T-helper 1 cell treated with Interleukin-12 subunit alpha and Interleukin-12 subunit beta and Interleukin-4 antibody, amounts not matched to agents 30 μg/mL and 1 μg/mL, for 36 hours (primary cell): ENCODE results near the gene ADARB2.
"Not testable (repeated sequence)": the region's sequence is repeated elsewhere in the genome, so short reads cannot be mapped to it uniquely, and the experiment has no call there.

Experiments
- H3K27ac Mint-ChIP-seq: one replicate; pipeline ENCODE4 v1.8.0; 2021; ENCODE audit warnings: mild to moderate bottlenecking, mixed read lengths
- H3K27me3 Mint-ChIP-seq: one replicate; pipeline ENCODE4 v1.8.0; 2021; ENCODE audit warnings: low read depth, mixed read lengths
- H3K36me3 Mint-ChIP-seq: one replicate; pipeline ENCODE4 v1.8.0; 2021; ENCODE audit warnings: low read depth, mixed read lengths
- H3K4me1 Mint-ChIP-seq: one replicate; pipeline ENCODE4 v1.8.0; 2021; ENCODE audit warnings: low read depth, mixed read lengths
- H3K4me3 Mint-ChIP-seq: one replicate; pipeline ENCODE4 v1.8.0; 2021; ENCODE audit warnings: mild to moderate bottlenecking, moderate library complexity, mixed read lengths
- H3K9me3 Mint-ChIP-seq: one replicate; pipeline ENCODE4 v1.8.0; 2021; ENCODE audit warnings: mixed read lengths

The ADARB2 gene

GRCh38 chr10:1335642-1336041 lies 401.7 kb downstream of the ADARB2 start:
- H3K27me3 Mint-ChIP-seq: peaks cover 5% of the 10 kb centered on the region
- no peaks in the 10 kb centered on the region for H3K4me1 Mint-ChIP-seq
- H3K36me3 Mint-ChIP-seq: no peaks in the 10 kb centered on the region
- no peak overlapping the region for H3K27ac Mint-ChIP-seq
- H3K9me3 Mint-ChIP-seq: no peaks in the 10 kb centered on the region
- H3K4me3 Mint-ChIP-seq: no peak overlapping the region

- H3K36me3 Mint-ChIP-seq: no peaks in the 10 kb centered on the region
- H3K27ac Mint-ChIP-seq: no peak overlapping the region
- no peaks in the 10 kb centered on the region for H3K9me3 Mint-ChIP-seq
- H3K27me3 Mint-ChIP-seq: peaks cover 5% of the 10 kb centered on the region
- no peaks in the 10 kb centered on the region for H3K4me1 Mint-ChIP-seq
- H3K4me3 Mint-ChIP-seq: no peak overlapping the region
These were observed 403.3 kb downstream of the ADARB2 start for GRCh38 chr10:1333981-1334380.

DNA sequence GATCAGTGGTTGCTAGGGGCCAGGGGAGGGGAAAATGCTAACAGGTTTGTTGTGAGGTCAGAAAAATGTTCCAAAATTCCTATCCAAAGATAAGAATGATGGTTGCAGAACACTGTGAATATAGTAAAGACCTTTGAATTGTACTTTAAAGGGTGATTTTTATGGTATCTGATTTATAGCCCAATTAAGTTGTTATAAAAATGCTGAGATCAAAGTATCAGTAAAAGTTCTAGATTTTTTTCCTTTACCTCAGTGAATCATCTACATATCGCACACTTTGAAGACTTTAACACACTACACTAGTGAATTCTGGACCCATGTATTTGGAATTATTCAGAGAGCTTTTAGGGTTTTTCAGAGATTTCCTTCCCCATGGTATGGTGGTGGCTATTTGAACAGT lies 405.8 kb downstream of the ADARB2 start:
- no peaks in the 10 kb centered on the region for H3K4me1 Mint-ChIP-seq
- H3K4me3 Mint-ChIP-seq: no peak overlapping the region
- H3K27me3 Mint-ChIP-seq: peaks cover 5% of the 10 kb centered on the region
- H3K36me3 Mint-ChIP-seq: no peaks in the 10 kb centered on the region
- H3K27ac Mint-ChIP-seq: no peak overlapping the region
- H3K9me3 Mint-ChIP-seq: no peaks in the 10 kb centered on the region

DNA sequence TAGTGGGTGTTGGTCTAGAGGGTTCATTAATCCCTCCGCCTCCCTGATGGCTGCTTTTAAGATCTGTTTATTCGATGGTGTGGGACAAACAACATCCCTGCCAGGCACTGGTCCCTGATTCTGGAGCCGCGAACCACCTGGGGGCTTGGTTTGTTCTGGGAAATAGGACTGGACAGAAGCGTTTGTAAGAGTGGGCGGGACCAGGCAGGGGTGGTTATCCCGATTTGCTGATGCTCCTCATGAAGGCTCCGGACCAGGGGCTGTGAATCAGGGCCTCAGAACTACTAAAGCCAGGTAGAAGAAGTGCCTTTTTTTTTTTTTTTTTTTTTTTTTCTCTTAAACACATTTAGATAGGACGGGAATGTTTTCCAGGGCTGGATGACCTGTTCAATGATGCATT lies 407.7 kb downstream of the ADARB2 start:
- Mint-ChIP-seq H3K27me3 (peaks cover 10% of the 10 kb centered on the region), H3K9me3 (no peaks in the 10 kb centered on the region), H3K4me1 (no peaks in the 10 kb centered on the region)

GRCh38 chr10:1328981-1329614 lies 408.2 kb downstream of the ADARB2 start:
- H3K9me3 Mint-ChIP-seq: no peaks in the 10 kb centered on the region
- H3K27me3 Mint-ChIP-seq: peaks cover 13% of the 10 kb centered on the region
- H3K4me1 Mint-ChIP-seq: no peaks in the 10 kb centered on the region
- H3K36me3 Mint-ChIP-seq: no peaks in the 10 kb centered on the region
- no peak overlapping the region for H3K4me3 Mint-ChIP-seq
- H3K27ac Mint-ChIP-seq: no peak overlapping the region

More for the DNA sequence above, 407.7 kb downstream of the ADARB2 start:
- H3K27ac Mint-ChIP-seq: no peak overlapping the region
- H3K36me3 Mint-ChIP-seq: no peaks in the 10 kb centered on the region
- no peak overlapping the region for H3K4me3 Mint-ChIP-seq

- Mint-ChIP-seq H3K27ac (no peak overlapping the region), H3K4me1 (no peaks in the 10 kb centered on the region), H3K36me3 (no peaks in the 10 kb centered on the region), H3K27me3 (peaks cover 17% of the 10 kb centered on the region), H3K9me3 (no peaks in the 10 kb centered on the region), H3K4me3 (no peak overlapping the region)
These were observed 409.0 kb downstream of the ADARB2 start for GRCh38 chr10:1328161-1328823.

GRCh38 chr10:1327759-1328158 lies 409.6 kb downstream of the ADARB2 start:
- Mint-ChIP-seq H3K27ac (no peak overlapping the region), H3K27me3 (peaks cover 18% of the 10 kb centered on the region), H3K4me1 (no peaks in the 10 kb centered on the region), H3K36me3 (no peaks in the 10 kb centered on the region), H3K4me3 (no peak overlapping the region), H3K9me3 (no peaks in the 10 kb centered on the region)

DNA sequence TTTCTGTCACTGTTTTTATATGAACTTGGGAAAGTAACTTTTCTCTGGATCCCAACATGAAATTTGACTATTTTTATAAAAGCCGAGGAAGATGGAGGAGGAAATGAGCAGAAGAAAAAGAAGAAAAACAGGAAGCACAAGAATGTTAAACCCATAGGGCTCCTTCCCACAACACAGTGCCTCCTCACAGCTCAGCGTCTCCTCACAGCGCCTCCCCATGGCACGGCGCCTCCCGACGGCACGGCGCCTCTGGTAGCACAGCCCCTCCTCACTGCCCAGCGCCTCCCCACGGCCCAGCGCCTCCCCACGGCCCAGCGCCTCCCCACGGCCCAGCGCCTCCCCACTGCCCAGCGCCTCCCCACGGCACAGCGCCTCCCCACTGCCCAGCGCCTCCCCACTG lies 410.8 kb downstream of the ADARB2 start:
- H3K4me1 Mint-ChIP-seq, H3K9me3 Mint-ChIP-seq, H3K36me3 Mint-ChIP-seq, H3K4me3 Mint-ChIP-seq, H3K27ac Mint-ChIP-seq: not testable (repeated sequence)
- H3K27me3 Mint-ChIP-seq: peaks cover 21% of the 10 kb centered on the region

- H3K4me3 Mint-ChIP-seq: no peak overlapping the region
- H3K4me1 Mint-ChIP-seq: no peaks in the 10 kb centered on the region
- no peaks in the 10 kb centered on the region for H3K36me3 Mint-ChIP-seq
- H3K27ac Mint-ChIP-seq: no peak overlapping the region
- peaks cover 21% of the 10 kb centered on the region for H3K27me3 Mint-ChIP-seq
- no peaks in the 10 kb centered on the region for H3K9me3 Mint-ChIP-seq
These were observed 412.4 kb downstream of the ADARB2 start for GRCh38 chr10:1324903-1325302.

DNA sequence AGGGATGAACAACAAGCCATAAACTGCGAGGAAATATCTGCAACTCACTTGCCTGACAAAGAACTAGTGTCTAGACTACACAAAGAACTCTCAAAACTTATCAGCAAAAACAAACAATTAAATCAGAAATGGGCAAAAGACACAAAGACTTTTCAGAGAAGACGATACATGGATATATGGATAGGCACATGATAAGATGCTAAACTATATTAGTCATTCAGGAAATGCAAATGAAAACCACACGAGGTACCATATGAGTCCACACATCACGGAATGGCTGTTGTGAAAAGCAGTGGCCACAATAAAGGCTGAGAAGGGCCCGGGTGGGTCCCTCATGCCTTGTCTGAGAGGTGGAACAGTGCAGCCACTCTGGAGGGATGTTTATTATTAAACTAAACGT lies 413.4 kb downstream of the ADARB2 start:
- peaks cover 21% of the 10 kb centered on the region for H3K27me3 Mint-ChIP-seq

DNA sequence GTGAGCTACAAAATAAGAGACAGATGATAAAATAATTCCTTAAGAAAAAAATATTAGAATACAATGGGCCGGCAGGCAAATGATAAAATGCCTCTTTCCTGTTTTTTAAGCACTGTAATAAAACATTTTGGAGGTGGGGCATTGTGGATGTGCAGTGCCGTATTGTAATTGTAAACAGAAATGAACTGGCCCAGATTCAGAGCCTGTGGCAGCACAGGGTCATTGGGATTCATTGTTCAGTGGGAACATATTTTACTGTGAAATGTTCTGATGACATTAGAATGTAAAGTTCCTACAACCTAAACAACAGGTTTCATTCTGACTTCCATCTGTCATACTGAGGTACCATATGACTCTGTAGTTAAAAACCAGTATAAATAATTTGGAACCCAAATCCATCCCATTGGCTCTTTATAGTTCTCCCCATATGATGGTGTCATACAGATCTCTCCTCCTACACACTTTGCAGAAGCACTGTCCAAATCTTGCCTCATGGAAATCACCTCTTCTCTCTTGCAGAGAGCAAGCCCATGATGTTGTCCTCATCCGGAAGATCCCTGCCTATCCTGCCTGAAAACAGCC lies 416.5 kb downstream of the ADARB2 start:
- no peaks in the 10 kb centered on the region for H3K9me3 Mint-ChIP-seq
- H3K27me3 Mint-ChIP-seq: peaks cover 27% of the 10 kb centered on the region
- H3K4me3 Mint-ChIP-seq: no peak overlapping the region
- no peaks in the 10 kb centered on the region for H3K36me3 Mint-ChIP-seq
- no peaks in the 10 kb centered on the region for H3K4me1 Mint-ChIP-seq
- no peak overlapping the region for H3K27ac Mint-ChIP-seq

More for the DNA sequence above, 413.4 kb downstream of the ADARB2 start:
- no peaks in the 10 kb centered on the region for H3K4me1 Mint-ChIP-seq
- no peaks in the 10 kb centered on the region for H3K9me3 Mint-ChIP-seq
- no peaks in the 10 kb centered on the region for H3K36me3 Mint-ChIP-seq
- H3K4me3 Mint-ChIP-seq: no peak overlapping the region
- H3K27ac Mint-ChIP-seq: no peak overlapping the region

DNA sequence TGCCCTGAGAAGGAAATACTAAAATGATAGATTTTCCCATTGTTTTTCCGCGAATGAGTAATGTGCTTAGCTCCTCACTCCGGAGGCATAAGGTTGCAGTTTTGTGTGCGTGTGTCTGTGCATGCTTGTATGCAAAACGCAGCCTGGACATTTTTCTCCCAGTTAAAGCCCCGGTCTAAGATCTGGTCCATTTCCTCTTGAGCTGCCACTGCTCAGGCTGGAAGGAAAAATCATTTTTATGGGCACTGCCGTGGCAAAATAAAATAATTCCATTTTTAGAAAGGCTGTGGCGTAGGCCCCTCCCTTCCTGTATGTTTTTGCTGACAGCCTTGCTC lies 420.5 kb downstream of the ADARB2 start:
- Mint-ChIP-seq H3K27me3 (peaks cover 7% of the 10 kb centered on the region), H3K4me1 (no peaks in the 10 kb centered on the region), H3K27ac (no peak overlapping the region), H3K4me3 (no peak overlapping the region), H3K36me3 (no peaks in the 10 kb centered on the region), H3K9me3 (no peaks in the 10 kb centered on the region)

DNA sequence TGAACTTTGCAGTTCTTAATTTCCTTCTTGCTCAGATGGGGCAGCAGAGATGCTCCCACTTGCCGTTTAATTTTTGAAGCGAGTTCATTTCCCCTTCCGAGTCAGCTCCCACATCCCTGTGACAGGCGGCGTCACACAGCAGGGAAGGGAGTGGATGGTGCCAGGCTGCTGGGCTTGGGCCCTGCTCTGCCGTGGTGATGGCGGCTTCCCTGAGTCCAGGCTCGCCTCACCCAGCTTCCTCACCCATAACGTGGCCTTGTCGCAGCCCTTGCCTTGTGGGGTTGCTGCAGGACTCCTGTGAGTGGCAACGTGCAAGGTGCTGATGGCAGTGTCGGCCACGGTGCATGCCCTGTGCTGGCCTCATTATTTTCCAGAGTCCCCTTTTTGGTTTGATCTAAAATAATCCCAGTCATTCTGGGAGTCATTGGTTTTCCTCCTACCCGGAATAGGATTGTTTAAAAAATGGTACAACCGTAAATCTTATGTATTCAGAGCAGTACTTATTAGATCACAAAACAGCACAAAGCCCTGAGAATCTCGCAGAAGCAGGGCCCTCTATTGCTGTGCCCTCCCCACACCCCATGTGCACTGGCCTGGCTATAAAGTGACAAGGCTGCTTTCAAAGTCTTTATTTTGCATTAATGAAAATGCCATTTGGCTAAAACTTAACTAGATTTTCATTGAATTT lies 421.1 kb downstream of the ADARB2 start:
- Mint-ChIP-seq H3K4me1 (no peaks in the 10 kb centered on the region), H3K27me3 (peaks cover 7% of the 10 kb centered on the region), H3K9me3 (no peaks in the 10 kb centered on the region), H3K4me3 (no peak overlapping the region), H3K36me3 (no peaks in the 10 kb centered on the region), H3K27ac (no peak overlapping the region)

- no peak overlapping the region for H3K4me3 Mint-ChIP-seq
- H3K27ac Mint-ChIP-seq: no peak overlapping the region
- H3K36me3 Mint-ChIP-seq: no peaks in the 10 kb centered on the region
- H3K9me3 Mint-ChIP-seq: no peaks in the 10 kb centered on the region
- H3K27me3 Mint-ChIP-seq: peaks cover 7% of the 10 kb centered on the region
- no peaks in the 10 kb centered on the region for H3K4me1 Mint-ChIP-seq
These were observed 422.1 kb downstream of the ADARB2 start for GRCh38 chr10:1315178-1315577.

- H3K9me3 Mint-ChIP-seq: peaks cover 4% of the 10 kb centered on the region
- peaks cover 4% of the 10 kb centered on the region for H3K27me3 Mint-ChIP-seq
- H3K27ac Mint-ChIP-seq: no peak overlapping the region
- no peaks in the 10 kb centered on the region for H3K4me1 Mint-ChIP-seq
- H3K36me3 Mint-ChIP-seq: no peaks in the 10 kb centered on the region
- H3K4me3 Mint-ChIP-seq: no peak overlapping the region
These were observed 425.6 kb downstream of the ADARB2 start for GRCh38 chr10:1311726-1312125.
